Measurements from ENCODE around the gene TRAF3.

DNA sequence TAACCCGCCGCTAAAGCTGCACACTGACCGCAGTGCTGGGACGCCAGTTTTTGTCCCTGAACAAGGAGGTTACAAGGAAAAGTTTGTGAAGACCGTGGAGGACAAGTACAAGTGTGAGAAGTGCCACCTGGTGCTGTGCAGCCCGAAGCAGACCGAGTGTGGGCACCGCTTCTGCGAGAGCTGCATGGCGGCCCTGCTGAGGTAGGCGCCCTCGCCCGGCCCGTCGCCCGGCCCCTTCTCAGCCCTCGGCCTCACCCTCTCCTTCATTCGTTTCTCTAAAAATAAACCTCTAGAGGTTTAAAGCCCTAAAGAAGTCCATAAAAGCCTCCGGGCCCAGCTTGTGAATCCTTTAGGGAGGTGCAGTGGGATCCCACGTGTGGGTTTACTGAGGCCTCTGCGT, 93.0 kb downstream of the TRAF3 start:
- TF ChIP-seq ZFP30 (CRISPR knock-in tag; IDR thresholded peaks at IDR 0.05) (no peak), ARNTL (CRISPR knock-in tag; IDR thresholded peaks at IDR 0.05; ENCODE audit: borderline replicate concordance, low read depth) (no peak), ZNF70 (CRISPR knock-in tag; IDR thresholded peaks at IDR 0.05) (no peak)

Measured in SK-N-SH treated with all-trans-retinoic acid at 6 μM for 48 hours (cell line).